Stimulated activated CD4-positive, alpha-beta T cell treated with anti-CD3 and anti-CD28 coated beads, TNF-alpha, amount 100 ng/mL, for 4 hours (primary cell): ENCODE data around the gene C2orf92.
A peak's percentile ranks its signal among the peaks of the same experiment; 100 is the strongest.
"Not testable (repeated sequence)": the region's sequence is repeated elsewhere in the genome, so short reads cannot be mapped to it uniquely, and the experiment has no call there.

Experiments
- DNase-seq, 3 experiments: peaks; one replicate each; pipeline ENCODE4 v3.0.0-alpha.2; 2020; ENCODE audit warnings: low read depth in 3 of 3

C2orf92 gene

GRCh38 chr2:97660044-97660774 lies 9.3 kb upstream of the C2orf92 start:
- no peak for DNase-seq

GRCh38 chr2:97660775-97661389 lies 8.6 kb upstream of the C2orf92 start:
- no peak for DNase-seq

GRCh38 chr2:97661927-97662326 lies 7.6 kb upstream of the C2orf92 start:
- no peak for DNase-seq

- DNase-seq = no peak
These were observed 7.1 kb upstream of the C2orf92 start for GRCh38 chr2:97662386-97662894.

GRCh38 chr2:97662895-97663625 lies 6.5 kb upstream of the C2orf92 start:
- DNase-seq = peak; percentile 48 to 69 (median 65)

- DNase-seq = no peak
These were observed 5.9 kb upstream of the C2orf92 start for GRCh38 chr2:97663626-97663961.

- DNase-seq = peak; percentile 94 to 96 (median 95)
These were observed 5.4 kb upstream of the C2orf92 start, which contains the start of gene ACTR1B for GRCh38 chr2:97663962-97664635. ACTR1B (minus strand) TSS chr2:97664044; CDS start chr2:97663890, 154 bp downstream.

- no peak for DNase-seq
These were observed 4.9 kb upstream of the C2orf92 start for GRCh38 chr2:97664636-97664970.

- DNase-seq = no peak
These were observed 958 bp downstream of the C2orf92 start for GRCh38 chr2:97670471-97670870.

- no peak for DNase-seq
These were observed 2.0 kb downstream of the C2orf92 start for GRCh38 chr2:97671526-97671925.

GRCh38 chr2:97672606-97673140 lies 3.2 kb downstream of the C2orf92 start:
- not testable (repeated sequence) for DNase-seq

- no peak for DNase-seq
These were observed 3.8 kb downstream of the C2orf92 start for GRCh38 chr2:97673182-97673914.

GRCh38 chr2:97673915-97674283 lies 4.4 kb downstream of the C2orf92 start:
- DNase-seq = no peak

GRCh38 chr2:97675430-97676113 lies 6.1 kb downstream of the C2orf92 start:
- DNase-seq = no peak

- no peak for DNase-seq
These were observed 7.1 kb downstream of the C2orf92 start for GRCh38 chr2:97676620-97677019.

- no peak for DNase-seq
These were observed 8.0 kb downstream of the C2orf92 start for GRCh38 chr2:97677480-97677879.

- DNase-seq = no peak
These were observed 8.8 kb downstream of the C2orf92 start for GRCh38 chr2:97678298-97678697.

GRCh38 chr2:97687235-97687634 lies 17.7 kb downstream of the C2orf92 start:
- DNase-seq = not testable (repeated sequence)

- DNase-seq = no peak
These were observed 18.7 kb downstream of the C2orf92 start for GRCh38 chr2:97688062-97688827.

- no peak for DNase-seq
These were observed 21.7 kb downstream of the C2orf92 start for GRCh38 chr2:97691166-97691565.
